ENCODE data around the gene IMP3.

DNA sequence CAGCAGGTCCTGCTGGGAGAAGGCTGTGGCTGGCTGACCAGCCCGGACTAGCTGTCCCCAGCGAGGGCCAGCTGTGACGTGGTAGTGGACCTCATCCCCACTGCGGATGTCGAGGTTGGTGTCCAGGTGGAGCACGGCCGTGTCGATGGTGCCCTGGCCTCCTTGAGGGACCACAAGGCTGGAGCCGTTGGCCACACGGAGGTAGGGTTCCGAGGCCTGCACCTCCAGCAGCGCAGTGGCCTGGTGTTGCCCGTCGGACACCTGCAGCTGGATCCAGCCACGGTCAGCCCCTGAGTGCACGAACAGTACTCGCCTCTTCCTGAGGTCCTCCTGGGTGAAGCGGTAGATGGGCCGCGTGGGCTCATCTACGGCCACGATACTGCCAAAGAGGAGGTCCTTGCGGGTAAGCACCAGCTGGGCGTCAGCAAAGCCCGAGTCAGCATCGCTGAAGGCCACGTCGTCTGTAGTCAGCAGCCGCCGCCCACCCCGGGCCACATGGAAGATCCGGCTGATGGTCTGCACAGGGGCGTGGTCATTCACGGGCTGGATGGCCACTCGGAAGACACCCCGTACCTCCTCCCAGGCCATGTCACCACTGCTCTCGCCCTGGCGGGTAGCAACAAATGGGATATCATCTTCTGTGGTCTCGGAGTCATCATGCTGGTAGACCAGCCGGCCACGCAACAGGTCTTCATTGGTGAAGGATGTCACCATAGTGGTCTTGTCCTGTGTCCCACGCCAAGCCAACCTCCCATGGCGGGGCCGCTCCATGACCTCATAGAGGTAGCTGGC is 47.7 kb upstream of the IMP3 start:
- TF ChIP-seq CTCF (IDR thresholded peaks at IDR 0.05 in 8 of 11, conservative IDR thresholded peaks at IDR 0.05 in 3 of 11) (no peak), POLR2A (IDR thresholded peaks at IDR 0.05) (no peak), POLR2AphosphoS5 (IDR thresholded peaks at IDR 0.05) (no peak)
